ENCODE data around the gene MARCHF3.

DNA sequence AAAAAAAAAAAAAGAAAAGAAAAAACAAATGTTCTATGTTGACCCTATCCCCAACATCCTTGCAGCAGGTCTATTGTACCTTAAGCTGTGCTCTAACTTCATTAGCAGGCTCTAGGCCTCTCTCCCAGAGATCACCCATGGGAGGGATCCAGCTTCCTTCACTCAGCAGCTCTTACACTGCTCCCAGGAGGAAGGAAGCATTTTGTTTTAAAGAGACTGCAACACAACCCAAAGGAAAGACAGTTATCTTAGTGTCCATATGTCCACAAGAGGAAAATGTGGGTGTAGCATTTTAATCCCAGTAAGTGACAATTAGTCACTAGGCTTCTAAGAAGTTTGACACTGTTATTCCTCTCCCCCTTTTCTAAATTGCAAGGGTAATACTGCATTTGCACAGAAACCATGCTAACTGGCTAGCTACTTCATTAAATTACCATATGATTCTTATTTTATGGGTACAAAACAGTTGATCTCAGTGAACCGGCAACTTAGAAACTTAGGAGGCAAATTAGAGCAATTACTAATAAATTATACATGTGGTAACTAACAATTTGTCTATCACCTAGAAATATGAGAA is 58.8 kb downstream of the MARCHF3 start:
- TF ChIP-seq, protein P1, sequence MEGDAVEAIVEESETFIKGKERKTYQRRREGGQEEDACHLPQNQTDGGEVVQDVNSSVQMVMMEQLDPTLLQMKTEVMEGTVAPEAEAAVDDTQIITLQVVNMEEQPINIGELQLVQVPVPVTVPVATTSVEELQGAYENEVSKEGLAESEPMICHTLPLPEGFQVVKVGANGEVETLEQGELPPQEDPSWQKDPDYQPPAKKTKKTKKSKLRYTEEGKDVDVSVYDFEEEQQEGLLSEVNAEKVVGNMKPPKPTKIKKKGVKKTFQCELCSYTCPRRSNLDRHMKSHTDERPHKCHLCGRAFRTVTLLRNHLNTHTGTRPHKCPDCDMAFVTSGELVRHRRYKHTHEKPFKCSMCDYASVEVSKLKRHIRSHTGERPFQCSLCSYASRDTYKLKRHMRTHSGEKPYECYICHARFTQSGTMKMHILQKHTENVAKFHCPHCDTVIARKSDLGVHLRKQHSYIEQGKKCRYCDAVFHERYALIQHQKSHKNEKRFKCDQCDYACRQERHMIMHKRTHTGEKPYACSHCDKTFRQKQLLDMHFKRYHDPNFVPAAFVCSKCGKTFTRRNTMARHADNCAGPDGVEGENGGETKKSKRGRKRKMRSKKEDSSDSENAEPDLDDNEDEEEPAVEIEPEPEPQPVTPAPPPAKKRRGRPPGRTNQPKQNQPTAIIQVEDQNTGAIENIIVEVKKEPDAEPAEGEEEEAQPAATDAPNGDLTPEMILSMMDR (conservative IDR thresholded peaks at IDR 0.05 in 1 of 2, IDR thresholded peaks at IDR 0.05 in 1 of 2; ENCODE audit: low read depth in 1 of 2, low read length in 2 of 2), result no peak
- TF ChIP-seq EZH2 (IDR thresholded peaks at IDR 0.05; ENCODE audit: low read length, missing control alignments), result no peak

All from fibroblast of lung (primary cell).